ENCODE results near the gene CFAP43. TPM values are rescaled to one million over a fixed set of nuclear protein-coding genes. Genes with fewer than 3 reads are reported as not detected.
A peak's percentile ranks its signal among the peaks of the same experiment; 100 is the strongest.
"Not testable (repeated sequence)": the region's sequence is repeated elsewhere in the genome, so short reads cannot be mapped to it uniquely, and the experiment has no call there.

CFAP43 gene
- total RNA-seq, 2 donors from 2014 or later: 0.24 to 0.28 TPM

- intact Hi-C loops (cut with DNase I): no loop called here
- DNase-seq (ENCODE audit: low spot score): no peak
Measured at GRCh38 chr10:104257235-104257634, 25.1 kb upstream of the CFAP43 start.

GRCh38 chr10:104256335-104256961 is 24.3 kb upstream of the CFAP43 start:
- intact Hi-C loops (cut with DNase I): no loop called here
- DNase-seq (ENCODE audit: low spot score): no peak

GRCh38 chr10:104255311-104255981 is 23.3 kb upstream of the CFAP43 start:
- DNase-seq (ENCODE audit: low spot score): no peak

GRCh38 chr10:104254493-104255310 is 22.5 kb upstream of the CFAP43 start, which contains the start of gene GSTO1:
Gene GSTO1, plus strand, starts transcription at chr10:104254892. Its CDS starts 37 bp downstream, at chr10:104254929.
- intact Hi-C loops (cut with DNase I): no loop called here
- peak; percentile 97 for DNase-seq (ENCODE audit: low spot score)

More at GRCh38 chr10:104255311-104255981, 23.3 kb upstream of the CFAP43 start:
- intact Hi-C loops (cut with DNase I): no loop called here

- no peak for DNase-seq (ENCODE audit: low spot score)
- intact Hi-C loops (cut with DNase I): no loop called here
Measured at GRCh38 chr10:104253606-104254410, 21.6 kb upstream of the CFAP43 start.

GRCh38 chr10:104253106-104253505 is 20.9 kb upstream of the CFAP43 start:
- no peak for DNase-seq (ENCODE audit: low spot score)
- intact Hi-C loops (cut with DNase I): no loop called here

- DNase-seq (ENCODE audit: low spot score): no peak
- intact Hi-C loops (cut with DNase I): no loop called here
Measured at GRCh38 chr10:104252368-104252767, 20.2 kb upstream of the CFAP43 start.

GRCh38 chr10:104251443-104251842 is 19.3 kb upstream of the CFAP43 start:
- intact Hi-C loops (cut with DNase I): no loop called here
- DNase-seq (ENCODE audit: low spot score): no peak

GRCh38 chr10:104250371-104250770 is 18.2 kb upstream of the CFAP43 start:
- no peak for DNase-seq (ENCODE audit: low spot score)
- intact Hi-C loops (cut with DNase I): no loop called here

GRCh38 chr10:104248931-104249330 is 16.8 kb upstream of the CFAP43 start:
- DNase-seq (ENCODE audit: low spot score); intact Hi-C loops (cut with DNase I): not testable (repeated sequence)

- intact Hi-C loops (cut with DNase I): no loop called here
Measured at GRCh38 chr10:104247513-104248146, 15.5 kb upstream of the CFAP43 start.

GRCh38 chr10:104246976-104247375 is 14.8 kb upstream of the CFAP43 start:
- intact Hi-C loops (cut with DNase I): no loop called here
- no peak for DNase-seq (ENCODE audit: low spot score)

More at GRCh38 chr10:104247513-104248146, 15.5 kb upstream of the CFAP43 start:
- no peak for DNase-seq (ENCODE audit: low spot score)

GRCh38 chr10:104245066-104245632 is 13.0 kb upstream of the CFAP43 start:
- no peak for DNase-seq (ENCODE audit: low spot score)
- intact Hi-C loops (cut with DNase I): no loop called here

GRCh38 chr10:104243512-104243911 is 11.3 kb upstream of the CFAP43 start:
- intact Hi-C loops (cut with DNase I): no loop called here
- no peak for DNase-seq (ENCODE audit: low spot score)

- intact Hi-C loops (cut with DNase I); DNase-seq (ENCODE audit: low spot score): not testable (repeated sequence)
Measured at GRCh38 chr10:104243009-104243408, 10.8 kb upstream of the CFAP43 start.

GRCh38 chr10:104242545-104242944 is 10.4 kb upstream of the CFAP43 start:
- intact Hi-C loops (cut with DNase I): no loop called here
- no peak for DNase-seq (ENCODE audit: low spot score)

- intact Hi-C loops (cut with DNase I): no loop called here
Measured at GRCh38 chr10:104240078-104240477, 7.9 kb upstream of the CFAP43 start.

GRCh38 chr10:104235801-104236200 is 3.6 kb upstream of the CFAP43 start:
- DNase-seq (ENCODE audit: low spot score): no peak
- intact Hi-C loops (cut with DNase I): no loop called here

More at GRCh38 chr10:104240078-104240477, 7.9 kb upstream of the CFAP43 start:
- no peak for DNase-seq (ENCODE audit: low spot score)
